ENCODE results near the gene CENPQ. TPM values are rescaled to one million over a fixed set of nuclear protein-coding genes. Genes with fewer than 3 reads are reported as not detected.

Gene CENPQ
- total and polyA plus RNA-seq, 2 of the 13 experiments (the other 11 are each of a cell fraction or from before 2014, with no cell fraction given): 9.1 to 20.1 TPM

DNA sequence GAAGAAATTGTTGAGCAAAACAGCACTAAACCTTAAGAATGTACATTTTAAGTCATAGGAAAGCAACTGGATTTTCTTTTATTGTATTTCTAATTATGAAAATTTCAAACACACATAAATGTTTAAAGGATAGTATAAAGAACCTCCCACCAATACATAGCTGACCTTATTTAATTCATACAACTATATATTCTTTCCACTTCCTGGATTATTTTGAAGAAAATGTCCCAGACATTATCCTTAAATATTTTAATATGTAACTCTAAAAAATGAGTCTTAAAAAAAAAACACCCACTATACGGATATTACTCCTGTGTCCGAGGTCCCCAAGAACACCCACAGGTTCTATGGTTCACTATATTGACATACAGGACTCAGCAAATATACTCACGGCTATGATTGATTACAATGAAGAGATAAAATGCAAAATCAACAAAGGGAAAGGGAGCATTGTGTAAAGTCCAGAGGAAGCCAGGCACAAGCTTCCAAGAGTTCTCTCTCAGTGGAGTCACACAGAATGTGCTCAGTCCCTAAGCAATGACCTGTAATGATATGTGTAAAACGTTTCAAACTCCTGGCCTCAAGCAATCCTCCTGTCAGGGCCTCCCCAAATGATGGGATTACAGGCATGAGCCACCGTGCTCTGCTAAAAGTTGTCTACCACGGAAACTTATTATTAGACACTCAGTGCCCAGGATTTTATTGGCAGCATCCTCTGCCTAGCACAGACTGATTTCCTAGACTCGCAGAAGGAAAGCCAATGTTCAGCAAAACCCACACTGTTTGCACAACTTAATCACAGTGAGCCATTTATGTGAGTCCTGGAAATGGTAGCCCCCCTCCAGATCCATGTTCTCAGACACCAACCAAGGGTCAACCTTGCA, 59.8 kb downstream of the CENPQ start (continued):
- TF ChIP-seq ZNF430 (CRISPR knock-in tag; IDR thresholded peaks at IDR 0.05): 0 out of 2 replicates have a peak, but pooled peaks have one; percentile 33
- TF ChIP-seq, protein P1, sequence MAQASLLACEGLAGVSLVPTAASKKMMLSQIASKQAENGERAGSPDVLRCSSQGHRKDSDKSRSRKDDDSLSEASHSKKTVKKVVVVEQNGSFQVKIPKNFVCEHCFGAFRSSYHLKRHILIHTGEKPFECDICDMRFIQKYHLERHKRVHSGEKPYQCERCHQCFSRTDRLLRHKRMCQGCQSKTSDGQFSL (CRISPR knock-in tag; IDR thresholded peaks at IDR 0.05): 0 out of 2 replicates have a peak, but pooled peaks have one; percentile 9
- TF ChIP-seq HNRNPK (IDR thresholded peaks at IDR 0.05; ENCODE audit: low read depth, low read length, poor library complexity, severe bottlenecking): no peak
- no peak for TF ChIP-seq TOPORS (CRISPR knock-in tag; IDR thresholded peaks at IDR 0.05)
- TF ChIP-seq, protein P2, sequence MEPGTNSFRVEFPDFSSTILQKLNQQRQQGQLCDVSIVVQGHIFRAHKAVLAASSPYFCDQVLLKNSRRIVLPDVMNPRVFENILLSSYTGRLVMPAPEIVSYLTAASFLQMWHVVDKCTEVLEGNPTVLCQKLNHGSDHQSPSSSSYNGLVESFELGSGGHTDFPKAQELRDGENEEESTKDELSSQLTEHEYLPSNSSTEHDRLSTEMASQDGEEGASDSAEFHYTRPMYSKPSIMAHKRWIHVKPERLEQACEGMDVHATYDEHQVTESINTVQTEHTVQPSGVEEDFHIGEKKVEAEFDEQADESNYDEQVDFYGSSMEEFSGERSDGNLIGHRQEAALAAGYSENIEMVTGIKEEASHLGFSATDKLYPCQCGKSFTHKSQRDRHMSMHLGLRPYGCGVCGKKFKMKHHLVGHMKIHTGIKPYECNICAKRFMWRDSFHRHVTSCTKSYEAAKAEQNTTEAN (CRISPR knock-in tag; conservative IDR thresholded peaks at IDR 0.05): peak; percentile 95; the same call in 1 of the 2 replicates
- TF ChIP-seq XBP1 (CRISPR knock-in tag; IDR thresholded peaks at IDR 0.05): peak; percentile 61; the same call in 1 of the 2 replicates
- peak; percentile 94 for TF ChIP-seq RXRB (CRISPR knock-in tag; IDR thresholded peaks at IDR 0.05; ENCODE audit: borderline replicate concordance)
- peak; percentile 99 for TF ChIP-seq KDM6A (CRISPR knock-in tag; IDR thresholded peaks at IDR 0.05; ENCODE audit: low read depth)
- peak; percentile 72; the same call in 1 of the 2 replicates for TF ChIP-seq ZNF747 (CRISPR knock-in tag; IDR thresholded peaks at IDR 0.05; ENCODE audit: borderline replicate concordance)
- TF ChIP-seq, protein P3, sequence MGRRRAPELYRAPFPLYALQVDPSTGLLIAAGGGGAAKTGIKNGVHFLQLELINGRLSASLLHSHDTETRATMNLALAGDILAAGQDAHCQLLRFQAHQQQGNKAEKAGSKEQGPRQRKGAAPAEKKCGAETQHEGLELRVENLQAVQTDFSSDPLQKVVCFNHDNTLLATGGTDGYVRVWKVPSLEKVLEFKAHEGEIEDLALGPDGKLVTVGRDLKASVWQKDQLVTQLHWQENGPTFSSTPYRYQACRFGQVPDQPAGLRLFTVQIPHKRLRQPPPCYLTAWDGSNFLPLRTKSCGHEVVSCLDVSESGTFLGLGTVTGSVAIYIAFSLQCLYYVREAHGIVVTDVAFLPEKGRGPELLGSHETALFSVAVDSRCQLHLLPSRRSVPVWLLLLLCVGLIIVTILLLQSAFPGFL (CRISPR knock-in tag; IDR thresholded peaks at IDR 0.05): no peak
- TF ChIP-seq RXRA (CRISPR knock-in tag; IDR thresholded peaks at IDR 0.05): peak; percentile 70; the same call in 1 of the 2 replicates
- no peak for TF ChIP-seq POLR2AphosphoS2 (IDR thresholded peaks at IDR 0.05; ENCODE audit: low read depth, low read length)
- TF ChIP-seq SNAPC2 (CRISPR knock-in tag; IDR thresholded peaks at IDR 0.05): 0 out of 2 replicates have a peak, but pooled peaks have one; percentile 24
- peak; percentile 87 for TF ChIP-seq IRF2 (CRISPR knock-in tag; IDR thresholded peaks at IDR 0.05)
- peak; percentile 100 for TF ChIP-seq MIXL1 (CRISPR knock-in tag; IDR thresholded peaks at IDR 0.05)
- TF ChIP-seq RAD21 (CRISPR knock-in tag; IDR thresholded peaks at IDR 0.05): peak; percentile 48; the same call in 1 of the 2 replicates
- TF ChIP-seq MAZ (IDR thresholded peaks at IDR 0.05; ENCODE audit: borderline replicate concordance, low read depth, low read length): no peak
- TF ChIP-seq MAZ (CRISPR knock-in tag; IDR thresholded peaks at IDR 0.05; ENCODE audit: low read depth): 0 out of 2 replicates have a peak, but pooled peaks have one; percentile 41
- peak; percentile 84 for TF ChIP-seq ZNF614 (CRISPR knock-in tag; IDR thresholded peaks at IDR 0.05; ENCODE audit: borderline replicate concordance)
- TF ChIP-seq BRCA1 (CRISPR knock-in tag; IDR thresholded peaks at IDR 0.05): peak; percentile 89
- TF ChIP-seq CHD4 (IDR thresholded peaks at IDR 0.05; ENCODE audit: borderline replicate concordance, low read length): peak; percentile 95; the same call in 1 of the 2 replicates
- TF ChIP-seq KAT7 (CRISPR knock-in tag; IDR thresholded peaks at IDR 0.05; ENCODE audit: borderline replicate concordance): no peak; the same call in 1 of the 2 replicates
- TF ChIP-seq AKAP8 (CRISPR knock-in tag; IDR thresholded peaks at IDR 0.05): no peak
- TF ChIP-seq ZNF30 (CRISPR knock-in tag; IDR thresholded peaks at IDR 0.05): no peak
- TF ChIP-seq ZNF101 (CRISPR knock-in tag; IDR thresholded peaks at IDR 0.05; ENCODE audit: borderline replicate concordance, low read depth): no peak
- TF ChIP-seq KLF9 (CRISPR knock-in tag; IDR thresholded peaks at IDR 0.05; ENCODE audit: low read depth): peak; percentile 47; the same call in 1 of the 2 replicates
- TF ChIP-seq, protein P4, sequence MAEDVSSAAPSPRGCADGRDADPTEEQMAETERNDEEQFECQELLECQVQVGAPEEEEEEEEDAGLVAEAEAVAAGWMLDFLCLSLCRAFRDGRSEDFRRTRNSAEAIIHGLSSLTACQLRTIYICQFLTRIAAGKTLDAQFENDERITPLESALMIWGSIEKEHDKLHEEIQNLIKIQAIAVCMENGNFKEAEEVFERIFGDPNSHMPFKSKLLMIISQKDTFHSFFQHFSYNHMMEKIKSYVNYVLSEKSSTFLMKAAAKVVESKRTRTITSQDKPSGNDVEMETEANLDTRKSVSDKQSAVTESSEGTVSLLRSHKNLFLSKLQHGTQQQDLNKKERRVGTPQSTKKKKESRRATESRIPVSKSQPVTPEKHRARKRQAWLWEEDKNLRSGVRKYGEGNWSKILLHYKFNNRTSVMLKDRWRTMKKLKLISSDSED (CRISPR knock-in tag; IDR thresholded peaks at IDR 0.05): no peak
